H1 (cell line): ENCODE results near the gene DMPK.

Source experiments
- CTCF ChIP-seq, 3 experiments: IDR thresholded peaks; 1 replicate in 2 of 3; 2 replicates in 1 of 3; pipeline versions ENCODE4 v1.5.1 to v1.6.1; 2011; ENCODE audit warnings: low read length in 3 of 3, mild to moderate bottlenecking in 3 of 3, inconsistent platforms in 2 of 3, low read depth in 1 of 3, moderate library complexity in 1 of 3; ENCODE audit not compliant: insufficient read depth in 1 of 3; ENCODE audit errors: control extremely low read depth in 1 of 3
- MAFK ChIP-seq: IDR thresholded peaks from 2 replicates; pipeline ENCODE4 v1.6.1; 2012; ENCODE audit warnings: low read depth, mild to moderate bottlenecking, improper control_type of control experiment, low read length
- RNF2 ChIP-seq: fragments of 200-900, 300-1000 bp; sonication (generic); IDR thresholded peaks from 2 replicates; pipeline ENCODE4 v1.7.1; 2016; ENCODE audit warnings: borderline replicate concordance, low read depth, mild to moderate bottlenecking, antibody characterized with exemption, low read length; ENCODE audit not compliant: poor library complexity, severe bottlenecking; ENCODE audit errors: missing control alignments

DNA sequence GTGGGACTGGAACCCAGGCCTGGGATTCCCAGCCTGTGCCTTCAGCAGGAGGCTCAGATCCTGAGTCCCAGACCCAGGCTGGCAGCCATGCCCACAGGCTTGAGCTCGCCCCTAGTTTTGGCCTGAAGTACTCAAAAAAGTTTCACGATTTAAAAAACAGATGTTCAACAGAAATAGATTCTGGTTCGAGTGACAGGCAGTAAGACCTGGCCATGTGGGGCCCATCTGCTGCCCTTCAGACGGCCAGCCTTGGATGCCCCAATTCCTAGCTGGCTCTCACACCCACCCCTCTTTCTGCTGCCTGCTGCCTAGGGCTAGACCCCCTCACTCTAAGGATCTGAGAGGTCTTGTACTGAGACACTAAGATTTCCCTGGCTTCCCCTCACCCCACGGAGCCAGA lies 2.8 kb upstream of the DMPK start:
- TF ChIP-seq MAFK (no peak), CTCF (IDR thresholded peaks at IDR 0.05; ENCODE audit: control extremely low read depth in 1 of 3, insufficient read depth in 1 of 3, low read depth in 1 of 3, low read length in 3 of 3) (no peak), RNF2 (no peak)
